Activated T-cell treated with anti-CD3 and anti-CD28 coated beads, Interleukin-2, amount 50 U/mL, for 4 hours (primary cell): ENCODE data around the gene C1orf21. TPM values are rescaled to one million over a fixed set of nuclear protein-coding genes. Genes with fewer than 3 reads are reported as not detected.
A peak's percentile ranks its signal among the peaks of the same experiment; 100 is the strongest.

Experiments
- ATAC-seq, 2 donors: fragments of 200-7000 bp; cut with Tn5 transposase; one replicate each; pipeline ENCODE4 v1.10.0; 2021
- DNase-seq: peaks from one replicate; pipeline ENCODE4 v3.0.0-alpha.2; 2020
- H3K27me3 Mint-ChIP-seq: one replicate; pipeline ENCODE4 v1.8.0; 2021; ENCODE audit warnings: low read depth, mixed read lengths
- H3K36me3 Mint-ChIP-seq: one replicate; pipeline ENCODE4 v1.8.0; 2022; ENCODE audit warnings: mixed read lengths; ENCODE audit not compliant: insufficient read depth
- H3K4me1 Mint-ChIP-seq: one replicate; pipeline ENCODE4 v1.8.0; 2021; ENCODE audit warnings: low read depth, mixed read lengths
- H3K4me3 Mint-ChIP-seq: one replicate; pipeline ENCODE4 v1.8.0; 2021; ENCODE audit warnings: mild to moderate bottlenecking, moderate library complexity, mixed read lengths
- H3K9me3 Mint-ChIP-seq: one replicate; pipeline ENCODE4 v1.8.0; 2021; ENCODE audit warnings: mixed read lengths
- total RNA-seq, 3 donors: library from RNA; stranded (reverse); gene quantifications; one replicate each; pipeline ENCODE4 v1.2.1, GENCODE V29; 2021

Gene C1orf21
- total RNA-seq, 3 donors from 2014 or later = 0.53 to 1.7 (median 0.90) TPM

- H3K4me3 Mint-ChIP-seq = no peak overlapping the region
- peak in 1 of 2 donors; percentile 7 for ATAC-seq
- no peaks in the 10 kb centered on the region for H3K9me3 Mint-ChIP-seq
- no peaks in the 10 kb centered on the region for H3K36me3 Mint-ChIP-seq
- H3K4me1 Mint-ChIP-seq = no peaks in the 10 kb centered on the region
- DNase-seq = no peak
- peaks cover 7% of the 10 kb centered on the region for H3K27me3 Mint-ChIP-seq
These were observed 239.5 kb downstream of the C1orf21 start for GRCh38 chr1:184626076-184627006.

GRCh38 chr1:184627007-184627341 is 240.1 kb downstream of the C1orf21 start:
- DNase-seq (no peak), ATAC-seq (no peak)
- H3K36me3 Mint-ChIP-seq = no peaks in the 10 kb centered on the region
- H3K9me3 Mint-ChIP-seq = no peaks in the 10 kb centered on the region
- H3K4me1 Mint-ChIP-seq = no peaks in the 10 kb centered on the region
- peaks cover 7% of the 10 kb centered on the region for H3K27me3 Mint-ChIP-seq
- no peak overlapping the region for H3K4me3 Mint-ChIP-seq

GRCh38 chr1:184629266-184629665 is 242.4 kb downstream of the C1orf21 start:
- no peaks in the 10 kb centered on the region for H3K36me3 Mint-ChIP-seq
- H3K27me3 Mint-ChIP-seq = peaks cover 7% of the 10 kb centered on the region
- ATAC-seq (no peak), DNase-seq (no peak)
- H3K9me3 Mint-ChIP-seq = no peaks in the 10 kb centered on the region
- H3K4me1 Mint-ChIP-seq = no peaks in the 10 kb centered on the region
- no peak overlapping the region for H3K4me3 Mint-ChIP-seq

GRCh38 chr1:184630679-184631060 is 243.8 kb downstream of the C1orf21 start:
- DNase-seq (no peak), ATAC-seq (no peak)
- no peak overlapping the region for H3K4me3 Mint-ChIP-seq
- no peaks in the 10 kb centered on the region for H3K9me3 Mint-ChIP-seq
- no peaks in the 10 kb centered on the region for H3K4me1 Mint-ChIP-seq
- no peaks in the 10 kb centered on the region for H3K36me3 Mint-ChIP-seq
- peaks cover 7% of the 10 kb centered on the region for H3K27me3 Mint-ChIP-seq

GRCh38 chr1:184632415-184633175 is 245.8 kb downstream of the C1orf21 start:
- H3K4me3 Mint-ChIP-seq = no peak overlapping the region
- DNase-seq (no peak), ATAC-seq (no peak)
- H3K36me3 Mint-ChIP-seq = no peaks in the 10 kb centered on the region
- no peaks in the 10 kb centered on the region for H3K9me3 Mint-ChIP-seq
- no peaks in the 10 kb centered on the region for H3K27me3 Mint-ChIP-seq
- H3K4me1 Mint-ChIP-seq = no peaks in the 10 kb centered on the region

GRCh38 chr1:184633785-184634184 is 247.0 kb downstream of the C1orf21 start:
- no peak overlapping the region for H3K4me3 Mint-ChIP-seq
- H3K27me3 Mint-ChIP-seq = no peaks in the 10 kb centered on the region
- no peaks in the 10 kb centered on the region for H3K9me3 Mint-ChIP-seq
- no peaks in the 10 kb centered on the region for H3K36me3 Mint-ChIP-seq
- H3K4me1 Mint-ChIP-seq = no peaks in the 10 kb centered on the region
- no peak for ATAC-seq
- DNase-seq = no peak

GRCh38 chr1:184634296-184634695 is 247.5 kb downstream of the C1orf21 start:
- no peaks in the 10 kb centered on the region for H3K9me3 Mint-ChIP-seq
- H3K36me3 Mint-ChIP-seq = no peaks in the 10 kb centered on the region
- no peaks in the 10 kb centered on the region for H3K27me3 Mint-ChIP-seq
- DNase-seq (no peak), ATAC-seq (no peak)
- H3K4me1 Mint-ChIP-seq = no peaks in the 10 kb centered on the region
- H3K4me3 Mint-ChIP-seq = no peak overlapping the region

GRCh38 chr1:184635347-184635979 is 248.6 kb downstream of the C1orf21 start:
- Mint-ChIP-seq H3K4me1 (no peaks in the 10 kb centered on the region), H3K9me3 (no peaks in the 10 kb centered on the region), H3K27me3 (no peaks in the 10 kb centered on the region), H3K4me3 (no peak overlapping the region), H3K36me3 (no peaks in the 10 kb centered on the region)
- DNase-seq = no peak
- ATAC-seq = no peak

GRCh38 chr1:184635980-184636431 is 249.2 kb downstream of the C1orf21 start:
- Mint-ChIP-seq H3K27me3 (no peaks in the 10 kb centered on the region), H3K9me3 (no peaks in the 10 kb centered on the region), H3K36me3 (no peaks in the 10 kb centered on the region), H3K4me3 (no peak overlapping the region), H3K4me1 (no peaks in the 10 kb centered on the region)
- DNase-seq (no peak), ATAC-seq (no peak)

- Mint-ChIP-seq H3K4me1 (no peaks in the 10 kb centered on the region), H3K36me3 (no peaks in the 10 kb centered on the region), H3K9me3 (no peaks in the 10 kb centered on the region), H3K4me3 (no peak overlapping the region), H3K27me3 (peaks cover 8% of the 10 kb centered on the region)
- no peak for DNase-seq
- ATAC-seq = no peak
These were observed 250.9 kb downstream of the C1orf21 start for GRCh38 chr1:184637664-184638240.

- no peak overlapping the region for H3K4me3 Mint-ChIP-seq
- no peaks in the 10 kb centered on the region for H3K9me3 Mint-ChIP-seq
- H3K4me1 Mint-ChIP-seq = no peaks in the 10 kb centered on the region
- H3K36me3 Mint-ChIP-seq = no peaks in the 10 kb centered on the region
- peaks cover 13% of the 10 kb centered on the region for H3K27me3 Mint-ChIP-seq
- ATAC-seq = no peak
- DNase-seq = no peak
These were observed 252.4 kb downstream of the C1orf21 start for GRCh38 chr1:184639205-184639604.

GRCh38 chr1:184640505-184640904 is 253.7 kb downstream of the C1orf21 start:
- H3K36me3 Mint-ChIP-seq = no peaks in the 10 kb centered on the region
- no peak overlapping the region for H3K4me3 Mint-ChIP-seq
- H3K9me3 Mint-ChIP-seq = no peaks in the 10 kb centered on the region
- peaks cover 13% of the 10 kb centered on the region for H3K27me3 Mint-ChIP-seq
- ATAC-seq = no peak
- no peak for DNase-seq
- no peaks in the 10 kb centered on the region for H3K4me1 Mint-ChIP-seq

GRCh38 chr1:184641894-184642293 is 255.1 kb downstream of the C1orf21 start:
- Mint-ChIP-seq H3K4me1 (no peaks in the 10 kb centered on the region), H3K9me3 (no peaks in the 10 kb centered on the region), H3K4me3 (no peak overlapping the region), H3K27me3 (peaks cover 13% of the 10 kb centered on the region), H3K36me3 (no peaks in the 10 kb centered on the region)
- ATAC-seq (no peak), DNase-seq (no peak)

- Mint-ChIP-seq H3K36me3 (no peaks in the 10 kb centered on the region), H3K27me3 (peaks cover 13% of the 10 kb centered on the region), H3K9me3 (no peaks in the 10 kb centered on the region), H3K4me1 (no peaks in the 10 kb centered on the region), H3K4me3 (no peak overlapping the region)
- ATAC-seq (no peak), DNase-seq (no peak)
These were observed 256.8 kb downstream of the C1orf21 start for GRCh38 chr1:184643661-184644060.
